HUDEP-2 (cell line): ENCODE results near the gene ZNF385B.

Source experiments
- DNase-seq, 76 experiments: peaks; one replicate each; lab custom pipeline; 2025; ENCODE audit not compliant: unreplicated experiment in 76 of 76; lab: John Stamatoyannopoulos, UW

The ZNF385B gene

DNA sequence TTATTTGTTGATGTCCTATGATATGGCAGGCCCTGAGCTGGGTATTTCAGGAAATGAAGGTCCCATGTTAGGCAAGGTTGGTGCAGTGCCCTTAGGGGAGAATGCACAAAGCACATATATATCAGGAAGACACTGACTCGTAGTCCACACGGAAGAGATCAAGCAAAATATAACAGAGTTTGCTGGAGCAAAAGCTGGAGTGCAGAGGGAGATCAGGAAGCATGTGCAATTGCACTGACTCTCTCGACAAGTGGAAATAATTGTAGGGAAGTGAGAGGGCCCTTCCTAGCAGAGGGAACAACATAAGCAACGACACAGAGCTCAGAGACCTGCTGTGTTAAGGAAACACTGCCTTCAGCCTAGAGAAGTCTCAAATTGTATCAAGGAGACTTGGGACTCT lies 4.2 kb downstream of the ZNF385B start:
- no peak for DNase-seq

DNA sequence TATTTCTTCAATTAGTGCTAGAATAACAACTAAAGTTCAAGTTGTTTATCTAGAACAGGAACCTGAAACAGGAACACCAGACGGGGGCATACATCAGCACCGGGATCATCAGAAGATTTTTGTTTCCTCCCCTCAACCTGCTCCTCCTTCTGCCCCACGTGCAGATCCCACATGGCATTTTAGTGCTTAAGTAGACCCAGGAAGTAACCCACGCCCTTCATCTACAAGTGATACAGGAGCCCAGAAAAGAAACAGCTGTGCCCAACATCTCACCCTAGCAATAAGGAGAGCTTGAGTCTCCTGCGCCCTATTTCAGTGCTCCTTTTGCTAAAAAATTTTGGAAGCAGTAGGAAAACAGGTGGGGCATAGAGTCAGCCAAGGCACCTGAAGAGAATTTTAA lies 5.2 kb downstream of the ZNF385B start:
- DNase-seq = no peak

DNA sequence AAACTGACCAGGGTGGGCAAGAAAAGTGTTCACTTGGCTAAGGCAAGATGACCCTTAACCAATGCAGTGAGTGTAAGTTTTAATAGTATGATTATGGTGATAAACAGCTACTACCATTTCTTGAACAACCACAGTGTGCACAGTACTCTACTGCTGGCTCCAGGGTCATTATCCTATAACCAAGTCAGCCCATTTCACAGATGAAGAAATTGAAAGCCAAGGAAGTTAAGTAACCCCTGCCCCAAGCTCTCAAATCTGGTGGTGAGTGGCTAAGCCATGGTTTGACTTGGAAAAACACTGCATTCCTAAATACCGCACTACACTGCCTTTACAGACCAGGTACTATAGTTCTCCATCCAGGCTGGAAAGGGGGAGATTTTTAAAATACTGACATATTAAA lies 5.7 kb downstream of the ZNF385B start:
- DNase-seq = no peak

DNA sequence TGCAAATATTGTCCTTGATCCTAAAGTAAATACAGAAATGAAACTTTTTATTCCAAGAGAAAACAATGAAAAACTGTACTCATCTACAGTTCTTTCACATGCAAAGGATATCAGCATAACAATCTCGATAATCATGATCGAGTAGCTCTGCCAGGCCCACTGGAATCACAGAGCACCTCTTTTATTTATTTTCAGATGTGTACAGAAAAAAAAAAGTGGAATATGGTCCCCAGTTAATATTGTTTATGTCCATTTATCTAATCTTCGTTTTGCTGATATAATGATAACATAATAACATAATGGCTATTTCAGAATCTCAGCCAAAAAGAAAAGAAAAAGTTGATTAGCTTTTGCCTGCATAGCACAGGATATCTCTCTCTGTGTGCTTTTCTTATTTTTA lies 6.5 kb downstream of the ZNF385B start:
- no peak for DNase-seq

DNA sequence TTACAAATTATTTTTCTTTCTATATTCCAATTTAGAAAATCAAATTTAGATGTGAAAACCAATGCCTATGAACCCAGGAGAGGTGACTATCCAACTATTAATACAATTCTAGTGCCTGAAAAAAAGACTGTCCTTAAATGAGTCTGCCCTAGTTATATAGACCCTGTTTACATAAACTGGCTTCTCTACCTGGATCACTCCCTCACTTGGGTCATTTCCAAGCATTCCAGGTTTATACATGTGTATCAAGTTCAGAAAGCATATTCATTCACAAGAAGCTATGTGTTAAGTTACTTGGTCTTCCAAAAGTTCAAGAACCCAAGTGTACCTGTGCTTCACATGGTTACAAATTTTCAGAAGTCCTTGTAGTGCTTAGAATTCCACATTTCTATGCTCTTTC lies 8.3 kb downstream of the ZNF385B start:
- DNase-seq = no peak

DNA sequence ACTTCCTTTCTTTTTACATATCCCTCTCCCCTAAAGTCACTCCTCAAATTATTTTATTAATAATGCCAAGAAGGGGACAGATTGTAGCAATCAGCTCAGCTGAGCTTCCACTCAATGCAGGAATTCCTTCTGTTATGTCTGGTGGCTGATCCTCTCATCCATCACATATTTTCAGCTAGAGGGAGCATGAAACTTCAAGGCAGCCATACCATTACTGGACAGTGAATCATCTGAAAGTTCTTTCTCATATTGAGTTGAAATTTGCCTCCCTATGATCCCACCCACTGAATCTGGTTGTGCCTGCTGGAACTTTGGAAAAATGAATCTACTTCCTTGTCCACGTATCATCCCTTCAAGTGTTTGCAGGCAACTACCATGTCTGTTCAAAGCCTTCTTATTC lies 11.2 kb downstream of the ZNF385B start:
- DNase-seq = no peak

DNA sequence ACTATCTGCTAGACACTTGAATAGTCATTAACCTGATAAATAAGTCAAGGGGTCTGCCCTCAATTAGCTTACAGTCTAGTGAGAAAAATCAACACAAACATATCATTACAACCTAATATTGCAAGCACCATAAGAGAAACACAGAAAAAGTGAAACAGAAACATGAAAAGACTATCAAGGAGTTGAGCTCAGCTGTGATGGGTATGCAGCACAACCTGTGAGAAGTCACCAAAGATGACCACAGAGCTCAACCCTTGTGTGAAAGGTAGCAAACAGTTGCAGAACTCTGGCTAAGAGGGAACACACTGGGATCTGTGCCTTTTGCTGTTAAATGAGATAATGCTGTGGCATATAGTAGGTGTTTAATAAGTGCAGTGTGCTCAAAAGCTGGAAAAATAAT lies 11.7 kb downstream of the ZNF385B start:
- DNase-seq = no peak

DNA sequence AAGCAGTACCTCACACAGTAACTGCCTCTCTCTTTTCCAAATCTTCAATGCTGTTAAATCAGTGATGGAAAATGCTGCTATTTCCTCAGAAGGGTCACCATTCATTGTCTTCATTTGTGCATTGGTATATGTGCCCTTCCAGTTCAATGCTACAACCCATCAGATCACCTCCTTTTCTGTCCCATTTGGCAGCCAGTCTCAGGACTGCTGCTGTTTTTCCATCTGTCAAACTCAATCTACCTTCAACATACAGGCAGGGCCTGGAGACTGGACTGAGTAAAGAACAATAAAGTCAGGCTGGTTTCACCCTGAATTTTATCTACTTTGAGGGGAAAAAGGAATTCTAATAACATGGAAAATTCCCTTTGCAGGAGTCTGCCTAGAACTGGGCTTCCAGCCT lies 17.9 kb downstream of the ZNF385B start:
- DNase-seq = no peak

DNA sequence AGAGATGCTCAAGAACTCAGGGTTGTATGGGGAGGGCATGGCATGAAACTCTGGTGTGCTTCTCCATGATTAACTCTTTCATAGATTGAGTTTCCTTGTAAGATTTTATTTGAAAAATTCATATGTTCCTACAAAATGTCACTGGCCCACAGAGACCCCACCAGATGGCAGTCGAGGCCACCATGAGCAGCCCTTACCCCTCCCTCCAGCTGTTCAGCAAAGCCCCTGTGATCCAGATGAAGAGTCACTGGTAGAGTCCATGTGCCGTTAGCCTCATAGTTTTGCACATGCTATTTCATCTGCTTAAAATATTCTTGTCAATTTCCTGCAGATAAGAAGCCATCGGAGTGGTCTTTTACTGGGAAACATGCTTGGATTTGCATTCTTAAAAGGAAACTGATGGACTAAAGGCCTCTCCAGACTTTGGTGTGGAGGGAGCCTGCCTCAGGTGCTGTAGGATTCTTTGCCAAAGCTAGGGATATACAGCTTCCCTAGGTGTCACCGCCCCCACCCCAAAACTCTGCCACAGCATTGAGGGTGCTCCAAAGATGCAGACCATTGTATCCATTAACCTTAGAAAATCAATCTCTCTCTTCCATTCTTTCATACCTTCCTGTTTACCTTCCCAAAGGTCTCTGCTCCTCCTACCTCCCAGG lies 18.8 kb downstream of the ZNF385B start:
- DNase-seq = peak in 11 of 76 experiments; percentile 2 to 47 (median 11)

DNA sequence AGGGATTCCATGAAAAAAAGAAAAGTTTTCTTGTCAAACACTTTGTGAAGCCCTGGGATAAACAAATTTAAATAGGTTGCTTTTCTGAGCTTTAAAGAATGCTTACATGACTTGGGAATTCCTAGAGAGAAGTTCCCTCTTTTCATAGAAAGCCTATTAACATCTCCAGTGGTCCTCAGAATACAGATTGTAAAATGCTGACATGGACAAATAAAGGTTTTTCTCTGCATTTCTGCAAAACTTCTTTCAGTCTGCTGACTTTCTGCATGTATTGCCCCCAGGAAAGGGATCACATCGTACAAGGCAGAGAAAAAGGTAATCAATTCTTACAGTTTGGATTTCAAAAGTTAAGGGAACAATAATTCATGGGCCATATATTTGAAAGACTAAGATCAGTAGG lies 20.6 kb downstream of the ZNF385B start:
- DNase-seq = no peak

DNA sequence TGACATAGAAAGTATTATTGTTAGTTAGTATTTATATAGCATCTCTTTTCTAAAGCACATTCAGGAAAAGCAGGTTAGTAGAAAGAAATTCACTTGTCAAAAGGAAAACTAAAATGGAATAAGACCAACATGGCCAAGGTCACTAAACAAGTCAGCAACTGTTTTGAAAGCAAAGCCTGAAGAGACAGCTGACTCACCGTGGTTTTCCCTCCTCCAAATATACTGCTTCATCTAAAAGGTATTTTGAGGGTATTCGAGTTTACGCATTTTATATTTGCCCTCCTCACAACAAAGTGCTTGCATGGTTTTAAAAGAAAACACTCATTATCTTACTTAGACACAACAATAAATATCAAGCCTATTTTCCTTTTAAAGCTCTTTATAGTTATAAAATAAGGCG lies 24.0 kb downstream of the ZNF385B start:
- peak in 7 of 76 experiments; percentile 3 to 23 (median 17) for DNase-seq

DNA sequence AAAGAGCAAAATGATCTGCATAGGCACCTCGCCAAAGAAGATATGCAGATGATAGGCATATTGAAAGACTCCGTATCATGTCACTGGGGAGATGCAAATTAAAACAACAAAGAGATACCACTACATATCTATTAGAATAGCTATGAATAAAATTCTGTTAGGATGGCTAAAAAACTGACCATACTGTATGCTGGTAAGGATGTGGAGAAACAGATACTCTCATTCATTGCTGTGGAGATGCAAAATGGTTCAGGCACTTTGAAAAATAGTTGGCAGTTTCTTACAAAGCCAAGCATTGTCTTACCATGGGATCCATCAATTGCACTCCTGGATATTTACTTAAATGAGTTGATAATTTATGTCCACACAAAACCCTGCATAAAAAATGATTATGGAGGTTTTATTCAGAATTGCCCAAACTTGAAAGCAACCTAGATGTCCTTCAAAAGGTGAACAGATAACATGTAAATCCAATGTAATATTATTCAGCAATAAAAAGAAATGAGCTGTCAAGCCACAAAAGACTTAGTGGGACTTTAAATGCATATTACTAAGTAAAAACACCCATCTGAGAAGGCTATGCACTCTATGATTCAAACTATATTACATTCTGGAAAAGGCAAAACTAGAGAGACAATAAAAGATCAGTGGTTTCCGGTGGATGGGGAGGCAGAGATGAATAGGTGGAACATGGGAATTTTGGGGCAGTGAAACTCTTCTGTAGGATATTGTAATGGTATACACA lies 31.2 kb downstream of the ZNF385B start:
- DNase-seq = no peak

DNA sequence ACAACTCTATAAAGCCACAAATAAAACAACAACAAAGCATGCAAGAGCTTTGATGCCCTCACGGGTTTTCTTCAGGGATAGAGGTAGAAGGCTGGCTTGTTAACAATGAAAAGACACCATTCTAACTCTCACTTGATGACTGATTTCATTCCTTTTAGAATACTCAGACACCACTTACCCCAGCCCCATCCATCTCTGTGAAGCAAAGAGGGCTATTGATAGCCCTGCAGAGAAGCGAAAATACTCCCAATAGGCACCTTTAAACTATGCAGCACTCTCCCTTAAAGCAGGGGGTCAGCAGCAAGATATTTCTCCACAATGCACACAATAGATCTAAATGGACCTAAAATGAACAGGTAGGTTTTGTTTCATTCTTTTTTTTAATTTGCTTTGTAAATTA lies 35.1 kb downstream of the ZNF385B start:
- no peak for DNase-seq

DNA sequence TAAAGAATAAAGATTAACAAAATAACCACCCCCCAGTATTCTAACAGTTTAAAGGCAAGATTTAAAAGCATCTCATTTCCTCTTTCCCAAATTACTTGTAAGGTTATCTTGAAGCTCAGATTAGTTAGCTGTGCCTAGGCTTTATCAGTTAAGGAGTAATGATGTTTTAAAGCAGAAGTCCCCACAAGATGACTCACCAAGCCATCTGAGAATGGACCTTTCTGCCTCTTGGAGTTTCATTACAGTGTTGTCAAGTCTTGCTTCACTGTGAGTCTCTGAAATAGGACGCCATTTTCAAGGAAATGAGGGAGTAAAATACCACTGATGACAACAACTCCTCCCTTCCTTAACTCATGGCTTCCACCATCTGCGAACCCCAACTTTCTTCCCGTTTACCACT lies 35.9 kb downstream of the ZNF385B start:
- DNase-seq = peak in 15 of 76 experiments; percentile 4 to 59 (median 18)

DNA sequence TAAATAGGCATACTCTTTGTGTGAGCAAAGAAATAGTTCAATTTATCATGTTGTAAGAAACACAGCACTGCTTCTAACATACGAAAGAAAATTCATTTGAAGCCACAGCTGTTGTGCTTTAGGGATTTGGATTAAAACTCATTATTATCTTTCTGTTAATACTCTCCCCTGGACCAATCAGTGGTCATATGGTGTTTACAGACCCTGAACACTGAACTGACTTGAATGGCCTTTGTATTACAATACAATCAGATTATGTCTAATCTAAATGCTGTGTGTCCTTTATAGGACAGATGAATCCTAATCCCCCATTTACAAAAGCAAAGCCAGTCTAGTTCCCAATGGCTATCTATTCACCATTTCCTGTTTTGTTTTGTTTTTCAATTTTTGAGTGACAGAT lies 36.5 kb downstream of the ZNF385B start:
- no peak for DNase-seq

DNA sequence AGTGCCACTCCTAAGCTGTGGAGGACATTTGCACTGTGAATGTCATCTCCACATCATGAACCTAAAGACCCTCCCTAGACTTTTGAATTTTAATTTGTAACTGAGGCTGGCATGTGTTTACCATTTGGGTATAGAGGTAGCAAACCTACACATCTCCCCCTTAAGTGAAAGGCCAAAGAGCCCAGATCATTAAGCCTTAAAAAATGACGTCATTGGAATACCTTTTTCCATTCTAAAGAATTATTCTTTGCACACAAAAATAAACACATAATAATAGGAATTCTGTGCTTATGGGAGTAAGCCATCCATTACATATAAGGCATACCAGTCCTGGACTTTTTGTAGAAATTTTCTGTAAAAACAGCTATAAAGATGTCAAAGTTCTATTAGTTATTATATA lies 38.9 kb downstream of the ZNF385B start:
- DNase-seq = no peak

DNA sequence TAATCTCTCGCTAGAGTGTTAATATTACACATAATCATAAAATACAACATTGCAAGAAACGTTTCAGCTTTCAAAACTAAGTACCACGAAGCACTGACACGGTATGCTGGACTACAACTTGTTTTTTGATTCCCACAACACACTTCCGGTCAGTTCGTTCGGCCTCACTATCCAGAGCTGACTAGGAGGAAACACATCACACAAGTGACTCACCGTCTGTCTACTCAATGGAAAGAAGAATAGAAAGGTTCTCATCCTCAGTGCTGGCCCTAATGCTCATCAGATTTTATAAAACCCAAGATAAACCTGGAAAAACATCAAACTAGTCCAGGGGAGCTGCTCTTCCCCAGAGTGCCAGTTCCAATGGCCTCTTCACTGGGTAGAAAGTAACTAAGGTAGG lies 42.9 kb downstream of the ZNF385B start:
- DNase-seq = no peak

DNA sequence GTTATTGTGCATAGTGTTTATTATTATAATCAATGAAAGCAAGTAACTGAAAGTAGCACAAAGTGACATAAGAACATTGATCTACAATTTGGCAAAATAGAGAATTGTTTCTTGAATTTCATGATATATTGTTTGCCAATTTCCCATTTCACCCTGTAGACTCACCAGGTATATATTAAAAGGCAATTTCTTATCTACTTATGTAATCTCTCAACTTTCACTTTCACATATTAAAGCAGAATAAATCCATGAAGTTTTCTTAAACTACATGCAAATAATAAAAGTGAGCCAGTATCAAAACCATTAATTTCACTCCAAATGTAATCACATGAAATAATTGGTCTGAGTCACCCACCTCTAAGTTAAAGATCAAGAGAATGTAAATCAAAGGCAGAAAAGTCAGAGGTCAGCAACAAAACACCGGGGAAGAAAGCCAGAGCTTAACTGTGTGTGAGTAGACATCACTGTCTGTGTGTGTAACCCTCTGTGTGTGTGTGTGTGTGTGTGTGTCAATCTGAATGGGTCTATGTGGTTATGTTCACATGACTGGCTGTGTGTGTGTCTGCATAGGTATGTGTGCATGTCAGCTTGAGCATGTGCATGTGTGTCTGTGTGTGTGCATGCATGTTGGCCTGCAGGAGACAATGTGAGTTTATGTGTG lies 44.1 kb downstream of the ZNF385B start:
- no peak for DNase-seq

DNA sequence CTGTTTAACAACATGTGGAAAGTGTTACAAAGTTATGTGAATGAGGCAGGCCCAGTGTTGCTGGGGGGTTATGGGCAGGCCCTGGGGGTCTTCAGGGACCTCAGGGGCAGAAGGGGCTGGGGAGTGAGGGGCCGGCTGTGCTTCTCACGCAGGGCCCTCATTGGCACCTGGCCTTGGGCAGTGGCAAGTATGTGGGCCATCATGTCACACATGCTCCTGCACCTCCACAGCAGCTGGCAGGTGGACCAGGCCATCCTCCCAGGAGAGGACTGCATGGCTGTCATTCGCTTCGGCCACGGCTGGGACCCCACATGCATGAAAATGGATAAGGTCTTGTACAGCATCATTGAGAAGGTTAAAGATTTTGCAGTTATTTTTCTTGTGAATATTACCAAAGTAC lies 47.4 kb downstream of the ZNF385B start:
- DNase-seq = no peak

DNA sequence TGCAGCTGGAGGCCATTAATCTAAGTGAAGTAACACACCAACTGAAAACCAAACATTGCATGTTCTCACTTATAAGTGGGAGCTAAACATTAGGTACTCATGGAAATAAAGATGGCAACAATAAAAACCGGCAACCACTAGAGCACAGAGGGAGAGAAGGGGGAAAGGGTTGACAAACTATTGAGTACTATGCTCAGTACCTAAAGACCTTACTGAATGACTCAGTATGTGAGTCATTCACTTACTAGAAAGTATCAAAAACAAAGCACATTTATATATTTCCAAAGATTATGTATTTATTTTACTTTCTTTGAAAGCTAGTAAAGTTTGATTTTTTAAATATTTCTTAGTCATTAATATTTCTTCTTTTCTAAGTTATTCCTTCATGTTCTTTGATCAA lies 48.9 kb downstream of the ZNF385B start:
- DNase-seq = no peak

DNA sequence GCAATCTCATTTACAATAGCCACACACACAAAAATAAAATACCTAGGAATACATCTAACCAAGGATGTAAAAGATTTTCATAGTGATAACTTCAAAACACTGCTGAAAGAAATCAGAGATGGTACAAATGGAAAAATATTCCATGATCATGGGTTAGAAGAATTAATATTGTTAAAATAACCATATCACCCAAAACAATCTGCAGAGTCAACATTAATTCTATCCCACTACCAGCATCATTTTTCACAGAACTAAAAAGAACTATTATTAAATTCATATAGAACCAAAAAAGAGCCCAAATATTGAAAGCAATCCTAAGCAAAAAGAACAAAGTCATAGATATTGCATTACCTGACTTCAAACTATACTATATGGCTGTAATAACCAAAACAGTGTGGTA lies 50.4 kb downstream of the ZNF385B start:
- no peak for DNase-seq

DNA sequence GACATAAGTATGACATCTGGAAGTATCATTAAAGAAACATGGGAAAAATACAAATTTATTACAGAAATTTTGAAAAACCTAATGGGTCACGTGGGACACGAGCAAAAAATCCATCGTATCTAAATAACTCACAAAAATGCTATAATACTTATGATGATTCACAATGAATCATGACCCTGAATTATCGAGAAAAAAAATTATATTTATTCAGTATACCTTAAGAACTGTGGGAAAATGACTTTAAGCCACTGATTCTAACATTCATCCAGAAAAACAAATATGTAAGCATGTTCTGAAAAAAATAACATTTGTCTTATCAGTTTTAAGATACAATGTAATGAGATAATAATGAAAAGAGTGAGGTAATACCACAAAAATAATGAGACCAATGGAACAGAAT lies 51.8 kb downstream of the ZNF385B start:
- DNase-seq = no peak
